Ovary (tissue), 9 donors: Measurements from ENCODE around the gene AGO1. TPM values are rescaled to one million over a fixed set of nuclear protein-coding genes. Genes with fewer than 3 reads are reported as not detected.
A peak's percentile ranks its signal among the peaks of the same experiment; 100 is the strongest.

ENCODE experiments used
- DNase-seq, 5 donors: peaks; one replicate each; pipeline ENCODE4 v3.0.0-alpha.2; 2019 to 2020
- H3K27ac ChIP-seq, 2 donors: fragments of 200-600 bp; one replicate each; pipeline versions ENCODE4 v1.5.1 to v1.8.0; 2019 to 2022
- H3K27me3 ChIP-seq: fragments of 200-600 bp; one replicate; pipeline ENCODE4 v1.8.0; 2022
- H3K36me3 ChIP-seq: fragments of 200-600 bp; sonication (generic); one replicate; pipeline ENCODE4 v1.5.1; 2019
- H3K4me1 ChIP-seq: one replicate; pipeline ENCODE4 v1.8.1; 2013; ENCODE audit warnings: mild to moderate bottlenecking, moderate library complexity; ENCODE audit not compliant: insufficient read depth
- H3K4me3 ChIP-seq: fragments of 200-600 bp; sonication (generic); one replicate; pipeline ENCODE4 v1.5.1; 2017
- H3K9me3 ChIP-seq, 2 donors: fragments of 200-600 bp in 1 of 2; sonication (generic) in 1 of 2; one replicate each; pipeline versions ENCODE4 v1.5.1 to v1.8.1; 2013 to 2019; ENCODE audit warnings: mild to moderate bottlenecking in 1 of 2, moderate library complexity in 1 of 2
- CTCF ChIP-seq, 3 donors: fragments of 450-650 bp in 2 of 3; fragments of 200-600 bp in 1 of 3; IDR thresholded peaks; one replicate each; pipeline versions ENCODE4 v1.5.1 to v1.8.0; 2016 to 2022; ENCODE audit warnings: antibody characterized with exemption in 3 of 3, mild to moderate bottlenecking in 1 of 3
- EP300 ChIP-seq: sonication (generic); formaldehyde crosslinking; IDR thresholded peaks from one replicate; pipeline ENCODE4 v1.6.1; 2017; ENCODE audit warnings: antibody characterized with exemption
- POLR2A ChIP-seq: fragments of 450-650 bp; IDR thresholded peaks from one replicate; pipeline ENCODE4 v1.6.1; 2017; ENCODE audit warnings: antibody characterized with exemption, mild to moderate bottlenecking, moderate library complexity
- WGBS, 3 donors: extraction: QIAGEN DNeasy Blood & Tissue Kit in 1 of 3; methylation state at CpG; one replicate each; pipeline versions ENCODE4 v1.1.5 to v1.1.7; 2013 to 2017; 5-methylcytosine and 5-hydroxymethylcytosine counted together
- intact Hi-C, 4 donors: fragments of 100-400 bp; cut with DNase I; formaldehyde crosslinking; loops; one replicate each; pipeline versions ENCODE4 v1.11.0 to v1.15.1; 2022 to 2023
- polyA plus RNA-seq, 2 donors: library from polyadenylated mRNA; stranded (reverse); fragments of 200-250 nt in 1 of 2; fragments of 350-450 nt in 1 of 2; fragmentation: Illumina TruSeq in 1 of 2; extraction: RNeasy Lipid Tissue Mini Kit (QIAGEN cat#74804) in 1 of 2; gene quantifications; one replicate each; pipeline ENCODE4 v1.2.3, GENCODE V29; 2013 to 2014
- total RNA-seq, 7 donors: library from RNA; depleted of rRNA in 2 of 7; stranded (reverse); fragments of >200 nt in 2 of 7; fragmentation: NEBNext Ultra II Directional in 3 of 7; extraction: Animal tissue kit (Norgen Biotek cat#: 25700) in 3 of 7; gene quantifications; one replicate each; pipeline versions ENCODE4 v1.1.0 to v1.2.4, GENCODE V29; 2016 to 2023
- donor health status: DM: no; HTN: no; CAD: no; lungs with moderate emphysema.
- donor health status: DM: no; HTN: no; CAD: no.
- donor health status: Bipolar disorder and iron deficiency.
- donor health status: DM: yes; HTN: yes; CAD: no.
- donor health status: DM: no; HTN: no; CAD: no.
- donor health status: DM: yes; HTN: yes; CAD: no.

The AGO1 gene
- total and polyA plus RNA-seq, 9 donors, result 5.1 to 34.0 (median 27.6) TPM

DNA sequence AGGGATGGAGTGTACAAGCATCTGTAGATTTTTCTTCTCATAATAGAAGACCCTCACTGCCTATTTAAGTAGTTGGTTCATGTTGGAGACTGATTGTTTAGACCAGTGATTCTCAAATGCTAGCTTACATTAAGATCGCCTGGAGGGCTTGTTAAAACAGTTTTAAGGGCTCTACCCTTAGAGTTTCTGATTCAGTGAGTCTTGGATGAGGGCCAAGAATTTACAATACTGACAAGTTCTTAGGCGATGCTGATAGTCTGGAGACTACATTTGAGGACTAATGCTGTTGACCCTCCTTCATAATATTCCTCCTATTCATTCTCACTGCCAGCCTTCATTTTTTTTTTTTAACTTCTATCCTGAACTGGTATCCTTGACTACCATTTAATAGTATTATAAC lies 32.7 kb downstream of the AGO1 start:
- intact Hi-C loops, result no loop called here
- WGBS, 3 donors, result 67 to 68% (median 67%) methylated on average over 2 of the region's 2 CpGs
- H3K27me3 ChIP-seq, result no peaks in the 10 kb centered on the region
- TF ChIP-seq EP300 (no peak), POLR2A (no peak), CTCF (IDR thresholded peaks at IDR 0.05) (no peak)
- H3K4me3 ChIP-seq, result no peak overlapping the region
- H3K4me1 ChIP-seq, result no peaks in the 10 kb centered on the region
- no peak overlapping the region for H3K27ac ChIP-seq
- H3K36me3 ChIP-seq, result no peaks in the 10 kb centered on the region
- H3K9me3 ChIP-seq, result no peaks in the 10 kb centered on the region
- no peak for DNase-seq

GRCh38 chr1:35923791-35924221 lies 40.8 kb downstream of the AGO1 start:
- TF ChIP-seq CTCF (IDR thresholded peaks at IDR 0.05) (no peak), EP300 (no peak), POLR2A (no peak)
- no peak for DNase-seq
- intact Hi-C loops, result no loop called here

DNA sequence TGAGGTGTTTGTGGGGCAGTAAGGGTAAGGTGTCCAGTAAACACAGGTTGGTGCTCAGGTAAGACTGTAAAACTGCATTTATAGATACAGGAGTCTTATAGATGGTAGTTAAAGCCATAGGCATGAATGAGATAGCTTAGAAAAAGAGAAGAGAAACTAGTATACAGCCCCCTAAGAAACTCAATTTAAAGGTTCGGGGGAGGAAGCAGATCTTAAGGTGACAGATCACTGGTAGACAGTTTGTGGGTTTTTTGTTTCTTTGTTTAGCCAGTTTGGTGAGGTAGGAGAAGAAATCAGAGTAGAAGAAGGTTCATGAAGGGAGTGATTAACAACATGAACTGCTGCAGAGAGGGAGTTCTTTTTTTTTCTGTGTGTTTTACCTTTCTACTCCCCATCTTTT lies 41.8 kb downstream of the AGO1 start:
- H3K27me3 ChIP-seq, result no peaks in the 10 kb centered on the region
- no peak for DNase-seq
- H3K4me3 ChIP-seq, result no peak overlapping the region
- no peak for TF ChIP-seq POLR2A
- TF ChIP-seq CTCF (IDR thresholded peaks at IDR 0.05), result no peak
- no peak for TF ChIP-seq EP300
- 89 to 91% (median 91%) methylated on average over 1 of the region's 1 CpG for WGBS, 3 donors
- H3K36me3 ChIP-seq, result no peaks in the 10 kb centered on the region
- intact Hi-C loops, result no loop called here
- H3K9me3 ChIP-seq, result no peaks in the 10 kb centered on the region
- no peaks in the 10 kb centered on the region for H3K4me1 ChIP-seq
- no peak overlapping the region for H3K27ac ChIP-seq

More at GRCh38 chr1:35923791-35924221, 40.8 kb downstream of the AGO1 start:
- Histone ChIP-seq H3K4me3 (no peak overlapping the region), H3K27me3 (no peaks in the 10 kb centered on the region), H3K36me3 (no peaks in the 10 kb centered on the region), H3K27ac (no peak overlapping the region), H3K9me3 (no peaks in the 10 kb centered on the region), H3K4me1 (no peaks in the 10 kb centered on the region)

DNA sequence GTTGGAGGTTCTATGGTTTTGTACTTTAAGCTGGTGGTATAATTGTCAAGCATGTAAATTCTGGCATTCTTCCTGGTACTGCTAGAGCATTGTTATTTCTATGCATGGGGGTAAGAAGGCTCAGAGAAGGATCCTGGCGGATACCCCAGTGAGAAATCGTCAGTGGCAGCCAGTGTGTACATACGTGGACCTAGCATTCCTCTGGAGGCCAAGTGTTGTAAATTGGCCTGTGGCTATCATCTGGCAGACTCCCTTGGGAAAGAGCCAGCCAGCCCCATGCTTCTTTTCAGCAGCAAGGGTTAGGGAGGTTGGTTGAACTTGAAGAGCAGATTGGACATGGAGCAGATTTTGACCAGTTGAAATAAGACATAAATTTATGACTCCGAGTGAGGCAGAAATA lies 42.7 kb downstream of the AGO1 start:
- peak in 4 of 5 donors; percentile 22 to 45 (median 34) for DNase-seq
- 10 to 20% (median 19%) methylated on average over 4 of the region's 4 CpGs for WGBS, 3 donors
- H3K9me3 ChIP-seq, result no peaks in the 10 kb centered on the region
- intact Hi-C loops, result no loop called here
- no peak overlapping the region for H3K27ac ChIP-seq
- no peaks in the 10 kb centered on the region for H3K4me1 ChIP-seq
- no peak for TF ChIP-seq EP300
- TF ChIP-seq CTCF (IDR thresholded peaks at IDR 0.05), result no peak
- TF ChIP-seq POLR2A, result no peak
- no peaks in the 10 kb centered on the region for H3K36me3 ChIP-seq
- H3K4me3 ChIP-seq, result no peak overlapping the region
- no peaks in the 10 kb centered on the region for H3K27me3 ChIP-seq

- TF ChIP-seq EP300 (no peak), CTCF (IDR thresholded peaks at IDR 0.05) (no peak), POLR2A (no peak)
- Histone ChIP-seq H3K9me3 (no peaks in the 10 kb centered on the region), H3K4me1 (no peaks in the 10 kb centered on the region), H3K27ac (no peak overlapping the region), H3K27me3 (no peaks in the 10 kb centered on the region), H3K36me3 (no peaks in the 10 kb centered on the region), H3K4me3 (no peak overlapping the region)
- no peak for DNase-seq
- 55 to 60% (median 58%) methylated on average over 3 of the region's 3 CpGs for WGBS, 3 donors
- intact Hi-C loops, result no loop called here
Observed at GRCh38 chr1:35927472-35927871, 44.5 kb downstream of the AGO1 start.
